ENCODE measurements around the gene JAZF1. TPM values are rescaled to one million over a fixed set of nuclear protein-coding genes. Genes with fewer than 3 reads are reported as not detected.

JAZF1 gene
- polyA plus RNA-seq (2013, experiment 1 of 2), result 6.7 TPM
- 8.1 TPM for polyA plus RNA-seq (2013, experiment 2 of 2)

DNA sequence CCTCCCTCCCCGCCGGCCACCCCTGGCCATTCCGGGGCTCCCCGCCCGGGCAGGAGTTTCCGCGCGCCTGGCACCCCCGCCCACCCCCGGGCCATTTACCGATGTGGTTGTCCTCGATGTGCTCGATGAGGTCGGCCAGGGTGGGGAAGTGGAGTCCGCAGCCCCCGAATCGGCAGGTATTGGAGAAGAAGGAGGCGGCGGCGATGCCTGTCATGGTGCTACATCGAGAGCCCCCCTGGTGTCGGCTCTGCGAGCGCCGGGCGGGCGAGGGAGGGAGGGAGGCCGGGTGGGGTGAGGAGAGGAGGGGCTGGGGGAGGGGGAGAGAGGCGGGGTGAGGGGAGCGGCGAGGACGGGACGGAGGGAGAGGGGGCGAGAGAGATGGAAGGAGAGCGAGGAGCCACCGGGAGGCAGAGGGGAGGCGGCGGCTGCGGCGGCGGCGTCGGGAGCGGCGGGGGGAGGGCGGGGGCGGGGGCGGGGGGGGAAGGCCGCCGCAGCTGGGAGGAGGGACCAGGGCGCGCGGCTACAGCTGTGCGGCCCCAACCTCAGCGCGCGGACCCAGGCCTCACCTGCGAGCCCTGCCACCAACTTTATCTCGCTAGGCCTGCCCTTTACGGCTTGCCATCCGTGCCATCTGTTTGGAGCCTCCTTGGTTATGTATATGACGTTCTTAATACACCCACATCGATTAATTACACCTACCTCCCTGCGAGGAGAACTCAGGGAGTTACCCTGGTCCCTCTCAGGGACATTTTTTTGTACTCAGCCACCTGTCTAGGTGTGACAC is at the start of gene JAZF1:
Gene JAZF1 (minus strand): TSS at position 432 of the 784 bp plus-strand sequence.
- H3K9me3 ChIP-seq (ENCODE audit: control insufficient read depth, low read length), result no peaks in the 10 kb centered on the region
- 1 to 4% methylated on average over 16 to 29 of the region's 64 CpGs for WGBS, 2 experiments (ENCODE audit: insufficient coverage in 2 of 2)
- peak within 1 kb of the TSS; percentile 59 for H3K4me3 ChIP-seq (ENCODE audit: extremely low read depth, insufficient read depth, low read length, poor library complexity, severe bottlenecking)
- H3K36me3 ChIP-seq (ENCODE audit: control insufficient read depth, insufficient read depth, low read length), result no peaks in the 10 kb centered on the region
- H3K4me1 ChIP-seq (ENCODE audit: control insufficient read depth, insufficient read depth, low read length, poor library complexity, severe bottlenecking), result peaks cover 9% of the 10 kb centered on the region
- no peak within 1 kb of the TSS for H3K27ac ChIP-seq (ENCODE audit: low read depth, low read length, severe bottlenecking)

- no peaks in the 10 kb centered on the region for H3K4me1 ChIP-seq (ENCODE audit: control insufficient read depth, insufficient read depth, low read length, poor library complexity, severe bottlenecking)
- 79 to 84% methylated on average over 7 of the region's 7 CpGs for WGBS, 2 experiments (ENCODE audit: insufficient coverage in 2 of 2)
Observed at GRCh38 chr7:28230261-28230660, 49.7 kb upstream of the JAZF1 start.

DNA sequence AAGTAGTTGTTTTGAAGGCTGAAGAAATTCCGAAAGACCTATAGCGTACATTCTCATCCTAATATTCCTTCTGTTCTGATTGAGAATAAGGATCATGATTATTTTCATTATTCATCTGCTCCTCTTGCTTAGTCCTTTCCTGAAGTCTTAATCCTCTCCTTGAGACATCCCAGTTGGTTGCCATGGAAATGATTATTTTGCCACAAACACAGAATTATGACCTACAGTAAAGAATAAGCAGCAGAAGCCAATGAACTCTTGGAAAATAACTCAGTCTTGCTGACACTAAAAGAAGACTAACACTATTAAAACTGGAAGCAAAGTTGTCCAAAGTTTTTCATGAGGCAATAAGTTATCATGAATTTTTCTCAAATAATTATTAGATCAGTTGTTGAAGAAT is 47.8 kb upstream of the JAZF1 start:
- Histone ChIP-seq H3K27ac (ENCODE audit: low read depth, low read length, severe bottlenecking) (no peak overlapping the region), H3K36me3 (ENCODE audit: control insufficient read depth, insufficient read depth, low read length) (no peaks in the 10 kb centered on the region), H3K4me1 (ENCODE audit: control insufficient read depth, insufficient read depth, low read length, poor library complexity, severe bottlenecking) (no peaks in the 10 kb centered on the region), H3K9me3 (ENCODE audit: control insufficient read depth, low read length) (no peaks in the 10 kb centered on the region), H3K4me3 (ENCODE audit: extremely low read depth, insufficient read depth, low read length, poor library complexity, severe bottlenecking) (no peak overlapping the region)
- WGBS, 2 experiments (ENCODE audit: insufficient coverage in 2 of 2), result no CpG with 5 or more reads among the region's 2 CpGs

More at GRCh38 chr7:28230261-28230660, 49.7 kb upstream of the JAZF1 start:
- no peaks in the 10 kb centered on the region for H3K9me3 ChIP-seq (ENCODE audit: control insufficient read depth, low read length)
- H3K36me3 ChIP-seq (ENCODE audit: control insufficient read depth, insufficient read depth, low read length), result no peaks in the 10 kb centered on the region
- H3K4me3 ChIP-seq (ENCODE audit: extremely low read depth, insufficient read depth, low read length, poor library complexity, severe bottlenecking), result no peak overlapping the region
- no peak overlapping the region for H3K27ac ChIP-seq (ENCODE audit: low read depth, low read length, severe bottlenecking)

- Histone ChIP-seq H3K9me3 (ENCODE audit: control insufficient read depth, low read length) (no peaks in the 10 kb centered on the region), H3K4me3 (ENCODE audit: extremely low read depth, insufficient read depth, low read length, poor library complexity, severe bottlenecking) (no peak overlapping the region), H3K27ac (ENCODE audit: low read depth, low read length, severe bottlenecking) (no peak overlapping the region), H3K36me3 (ENCODE audit: control insufficient read depth, insufficient read depth, low read length) (no peaks in the 10 kb centered on the region), H3K4me1 (ENCODE audit: control insufficient read depth, insufficient read depth, low read length, poor library complexity, severe bottlenecking) (no peaks in the 10 kb centered on the region)
- no CpG with 5 or more reads among the region's 1 CpG for WGBS, 2 experiments (ENCODE audit: insufficient coverage in 2 of 2)
Observed at GRCh38 chr7:28226003-28226402, 45.4 kb upstream of the JAZF1 start.

- no peaks in the 10 kb centered on the region for H3K9me3 ChIP-seq (ENCODE audit: control insufficient read depth, low read length)
- no peaks in the 10 kb centered on the region for H3K36me3 ChIP-seq (ENCODE audit: control insufficient read depth, insufficient read depth, low read length)
- WGBS, 2 experiments (ENCODE audit: insufficient coverage in 2 of 2), result no CpG with 5 or more reads among the region's 4 CpGs
- no peak overlapping the region for H3K4me3 ChIP-seq (ENCODE audit: extremely low read depth, insufficient read depth, low read length, poor library complexity, severe bottlenecking)
- H3K4me1 ChIP-seq (ENCODE audit: control insufficient read depth, insufficient read depth, low read length, poor library complexity, severe bottlenecking), result no peaks in the 10 kb centered on the region
- no peak overlapping the region for H3K27ac ChIP-seq (ENCODE audit: low read depth, low read length, severe bottlenecking)
Observed at GRCh38 chr7:28225576-28225975, 45.0 kb upstream of the JAZF1 start.

GRCh38 chr7:28224675-28225074 is 44.1 kb upstream of the JAZF1 start:
- H3K9me3 ChIP-seq (ENCODE audit: control insufficient read depth, low read length), result no peaks in the 10 kb centered on the region
- no peaks in the 10 kb centered on the region for H3K4me1 ChIP-seq (ENCODE audit: control insufficient read depth, insufficient read depth, low read length, poor library complexity, severe bottlenecking)
- WGBS, 2 experiments (ENCODE audit: insufficient coverage in 2 of 2), result 40 to 100% methylated on average over 1 of the region's 1 CpG
- H3K4me3 ChIP-seq (ENCODE audit: extremely low read depth, insufficient read depth, low read length, poor library complexity, severe bottlenecking), result no peak overlapping the region
- H3K36me3 ChIP-seq (ENCODE audit: control insufficient read depth, insufficient read depth, low read length), result no peaks in the 10 kb centered on the region
- no peak overlapping the region for H3K27ac ChIP-seq (ENCODE audit: low read depth, low read length, severe bottlenecking)

- H3K27ac ChIP-seq (ENCODE audit: low read depth, low read length, severe bottlenecking), result no peak overlapping the region
- H3K9me3 ChIP-seq (ENCODE audit: control insufficient read depth, low read length), result no peaks in the 10 kb centered on the region
- H3K4me1 ChIP-seq (ENCODE audit: control insufficient read depth, insufficient read depth, low read length, poor library complexity, severe bottlenecking), result no peaks in the 10 kb centered on the region
- no peaks in the 10 kb centered on the region for H3K36me3 ChIP-seq (ENCODE audit: control insufficient read depth, insufficient read depth, low read length)
- no peak overlapping the region for H3K4me3 ChIP-seq (ENCODE audit: extremely low read depth, insufficient read depth, low read length, poor library complexity, severe bottlenecking)
- WGBS, 2 experiments (ENCODE audit: insufficient coverage in 2 of 2), result 78% methylated on average over 1 of the region's 1 CpG; no CpG with 5 or more reads in 1 of the 2 experiments
Observed at GRCh38 chr7:28224172-28224571, 43.6 kb upstream of the JAZF1 start.

- H3K4me3 ChIP-seq (ENCODE audit: extremely low read depth, insufficient read depth, low read length, poor library complexity, severe bottlenecking), result no peak overlapping the region
Observed at GRCh38 chr7:28222636-28223035, 42.0 kb upstream of the JAZF1 start.

DNA sequence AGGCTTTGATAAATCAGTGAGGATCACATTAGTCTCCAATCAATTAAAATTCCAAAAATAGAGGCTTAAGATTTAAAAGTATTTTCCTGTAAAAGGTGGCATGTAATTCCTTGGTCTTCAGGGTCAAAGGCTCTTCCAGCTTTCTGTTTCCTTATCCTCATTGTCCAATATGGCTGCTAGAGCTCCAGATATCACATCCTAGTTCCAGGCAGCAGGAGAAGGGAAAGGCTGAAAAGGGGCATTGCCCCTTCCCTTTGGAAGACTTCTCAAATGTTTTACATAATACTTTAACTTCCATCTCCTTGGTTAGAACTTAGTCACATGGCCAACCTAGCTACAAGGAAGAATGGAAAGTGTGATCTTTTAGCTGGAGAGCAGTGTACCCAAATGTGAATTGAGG is 39.2 kb upstream of the JAZF1 start:
- H3K9me3 ChIP-seq (ENCODE audit: control insufficient read depth, low read length), result no peaks in the 10 kb centered on the region
- no peak overlapping the region for H3K27ac ChIP-seq (ENCODE audit: low read depth, low read length, severe bottlenecking)
- no peak overlapping the region for H3K4me3 ChIP-seq (ENCODE audit: extremely low read depth, insufficient read depth, low read length, poor library complexity, severe bottlenecking)
- no peaks in the 10 kb centered on the region for H3K4me1 ChIP-seq (ENCODE audit: control insufficient read depth, insufficient read depth, low read length, poor library complexity, severe bottlenecking)
- H3K36me3 ChIP-seq (ENCODE audit: control insufficient read depth, insufficient read depth, low read length), result no peaks in the 10 kb centered on the region

More at GRCh38 chr7:28222636-28223035, 42.0 kb upstream of the JAZF1 start:
- no peaks in the 10 kb centered on the region for H3K9me3 ChIP-seq (ENCODE audit: control insufficient read depth, low read length)
- no peak overlapping the region for H3K27ac ChIP-seq (ENCODE audit: low read depth, low read length, severe bottlenecking)
- WGBS, 2 experiments (ENCODE audit: insufficient coverage in 2 of 2), result 67 to 88% methylated on average over 1 to 2 of the region's 3 CpGs
- H3K36me3 ChIP-seq (ENCODE audit: control insufficient read depth, insufficient read depth, low read length), result no peaks in the 10 kb centered on the region
- H3K4me1 ChIP-seq (ENCODE audit: control insufficient read depth, insufficient read depth, low read length, poor library complexity, severe bottlenecking), result no peaks in the 10 kb centered on the region

GRCh38 chr7:28217143-28217542 is 36.5 kb upstream of the JAZF1 start:
- H3K9me3 ChIP-seq (ENCODE audit: control insufficient read depth, low read length), result no peaks in the 10 kb centered on the region
- H3K4me3 ChIP-seq (ENCODE audit: extremely low read depth, insufficient read depth, low read length, poor library complexity, severe bottlenecking), result no peak overlapping the region
- WGBS, 2 experiments (ENCODE audit: insufficient coverage in 2 of 2), result 79% methylated on average over 2 to 3 of the region's 3 CpGs
- no peaks in the 10 kb centered on the region for H3K36me3 ChIP-seq (ENCODE audit: control insufficient read depth, insufficient read depth, low read length)
- no peak overlapping the region for H3K27ac ChIP-seq (ENCODE audit: low read depth, low read length, severe bottlenecking)
- H3K4me1 ChIP-seq (ENCODE audit: control insufficient read depth, insufficient read depth, low read length, poor library complexity, severe bottlenecking), result no peaks in the 10 kb centered on the region

DNA sequence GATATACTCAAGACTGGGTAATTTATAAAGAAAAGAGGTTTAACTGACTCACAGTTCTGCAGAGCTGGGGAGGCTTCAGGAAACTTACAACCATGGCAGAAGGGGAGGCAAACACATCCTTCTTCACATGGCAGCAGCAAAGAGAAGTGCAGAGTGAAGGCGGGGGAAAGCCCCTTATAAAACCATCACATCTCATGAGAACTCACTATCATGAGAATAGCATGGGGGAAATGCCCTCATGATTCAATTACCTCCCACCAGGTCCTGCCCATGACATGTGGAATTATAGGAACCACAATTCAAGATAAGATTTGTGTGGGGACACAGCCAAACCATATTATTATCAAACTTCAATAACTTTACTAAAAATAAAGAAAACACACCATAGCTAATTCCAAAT is 30.4 kb upstream of the JAZF1 start:
- H3K4me3 ChIP-seq (ENCODE audit: extremely low read depth, insufficient read depth, low read length, poor library complexity, severe bottlenecking), result no peak overlapping the region
- no peak overlapping the region for H3K27ac ChIP-seq (ENCODE audit: low read depth, low read length, severe bottlenecking)
- no peaks in the 10 kb centered on the region for H3K9me3 ChIP-seq (ENCODE audit: control insufficient read depth, low read length)
- H3K4me1 ChIP-seq (ENCODE audit: control insufficient read depth, insufficient read depth, low read length, poor library complexity, severe bottlenecking), result no peaks in the 10 kb centered on the region
- no peaks in the 10 kb centered on the region for H3K36me3 ChIP-seq (ENCODE audit: control insufficient read depth, insufficient read depth, low read length)
- WGBS, 2 experiments (ENCODE audit: insufficient coverage in 2 of 2), result 60% methylated on average over 1 of the region's 1 CpG; no CpG with 5 or more reads in 1 of the 2 experiments
